ENCODE results near the gene ABAT.

DNA sequence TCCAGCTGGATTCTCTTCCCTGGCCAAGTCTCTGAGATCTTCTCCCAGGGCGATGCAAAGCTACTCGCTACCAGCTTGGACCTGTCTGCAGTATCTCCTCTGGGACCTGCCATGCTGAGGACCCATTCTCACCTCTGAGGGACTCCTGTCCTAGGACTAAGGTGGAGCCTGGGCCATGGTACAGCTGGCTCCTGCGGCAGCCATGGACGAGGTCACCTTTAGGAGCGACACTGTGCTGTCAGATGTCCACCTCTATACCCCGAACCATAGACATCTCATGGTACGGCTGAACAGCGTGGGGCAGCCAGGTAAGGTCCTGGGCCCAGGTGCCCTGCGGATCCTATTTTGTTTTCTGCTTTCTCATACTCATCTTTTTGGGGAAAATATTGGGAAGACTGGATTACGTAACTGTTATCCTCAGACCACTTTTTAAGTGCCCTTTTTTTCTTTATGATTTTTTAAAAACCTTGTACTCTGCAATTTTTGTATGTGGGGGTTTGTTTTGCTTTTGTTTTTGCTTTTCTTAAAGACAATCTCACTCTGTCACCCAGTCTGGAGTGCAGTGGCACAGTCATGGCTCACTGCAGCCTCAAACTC is 48.8 kb upstream of the ABAT start:
- TF ChIP-seq YY1 (IDR thresholded peaks at IDR 0.05; ENCODE audit: low read depth, low read length): no peak
- TF ChIP-seq EZH2 (IDR thresholded peaks at IDR 0.05; ENCODE audit: low read depth, low read length, severe bottlenecking): no peak
- TF ChIP-seq POLR2A (IDR thresholded peaks at IDR 0.05; ENCODE audit: control extremely low read depth in 1 of 2, low read depth in 2 of 2, low read length in 2 of 2): no peak
- no peak for TF ChIP-seq CTCF (IDR thresholded peaks at IDR 0.05; ENCODE audit: control extremely low read depth in 1 of 3, insufficient read depth in 1 of 3, low read depth in 1 of 3, low read length in 3 of 3)
- TF ChIP-seq SP1 (IDR thresholded peaks at IDR 0.05; ENCODE audit: low read depth, low read length): no peak
- TF ChIP-seq CEBPB (IDR thresholded peaks at IDR 0.05; ENCODE audit: low read depth, low read length): no peak
- no peak for TF ChIP-seq GABPA (IDR thresholded peaks at IDR 0.05; ENCODE audit: borderline replicate concordance, insufficient read depth, low read length)
- TF ChIP-seq, protein P1, sequence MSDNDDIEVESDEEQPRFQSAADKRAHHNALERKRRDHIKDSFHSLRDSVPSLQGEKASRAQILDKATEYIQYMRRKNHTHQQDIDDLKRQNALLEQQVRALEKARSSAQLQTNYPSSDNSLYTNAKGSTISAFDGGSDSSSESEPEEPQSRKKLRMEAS (IDR thresholded peaks at IDR 0.05): no peak
- TF ChIP-seq NANOG (IDR thresholded peaks at IDR 0.05; ENCODE audit: insufficient read depth, low read depth, low read length, poor library complexity, severe bottlenecking): no peak
- TF ChIP-seq KDM1A (IDR thresholded peaks at IDR 0.05; ENCODE audit: borderline replicate concordance, low read length): no peak
- TF ChIP-seq EGR1 (IDR thresholded peaks at IDR 0.05; ENCODE audit: borderline replicate concordance, low read depth, low read length): no peak
- no peak for TF ChIP-seq MAFK (IDR thresholded peaks at IDR 0.05; ENCODE audit: low read depth, low read length)
- no peak for TF ChIP-seq SRF (IDR thresholded peaks at IDR 0.05; ENCODE audit: low read depth, low read length)
- TF ChIP-seq POLR2AphosphoS5 (IDR thresholded peaks at IDR 0.05; ENCODE audit: low read depth, low read length): no peak
